ENCODE data around the gene FERMT2.

- TF ChIP-seq CTCF (optimal IDR thresholded peaks at IDR 0.05 in 1 of 3, IDR thresholded peaks at IDR 0.05 in 1 of 3, conservative IDR thresholded peaks at IDR 0.05 in 1 of 3; ENCODE audit: extremely low read depth in 1 of 3, insufficient read depth in 2 of 3, low read length in 3 of 3) (no peak), EZH2 (IDR thresholded peaks at IDR 0.05; ENCODE audit: low read length) (no peak)
Measured at GRCh38 chr14:52898496-52898895, 52.4 kb downstream of the FERMT2 start.
